ENCODE data around the gene DOCK3. TPM values are rescaled to one million over a fixed set of nuclear protein-coding genes. Genes with fewer than 3 reads are reported as not detected.
"Not testable (repeated sequence)": the region's sequence is repeated elsewhere in the genome, so short reads cannot be mapped to it uniquely, and the experiment has no call there.

DOCK3 gene
- polyA plus RNA-seq, 1 donor from 2014 or later = 15.6 TPM

DNA sequence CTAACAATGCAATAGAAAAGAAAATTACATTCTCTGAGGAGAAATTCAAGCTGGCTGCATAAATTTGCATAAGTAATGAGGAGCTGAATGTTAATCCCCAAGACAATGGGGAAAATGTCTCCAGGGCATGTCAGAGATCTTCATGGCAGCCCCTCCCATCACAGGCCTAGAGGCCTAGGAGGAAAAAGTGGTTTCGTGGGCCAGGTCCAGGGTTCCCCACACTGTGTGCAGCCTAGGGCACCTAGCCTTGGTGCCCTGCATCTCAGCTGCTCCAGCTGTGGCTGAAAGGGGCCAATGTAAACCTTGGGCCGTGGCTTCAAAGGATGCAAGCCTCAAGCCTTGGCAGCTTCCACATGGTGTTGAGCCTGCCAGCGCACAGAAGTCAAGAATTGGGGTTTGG lies 511.7 kb downstream of the DOCK3 start:
- not testable (repeated sequence) for H3K4me2 ChIP-seq (ENCODE audit: low read length); H3K79me2 ChIP-seq (replicated peaks; ENCODE audit: insufficient read depth, low read length); H3K4me3 ChIP-seq (ENCODE audit: low read length); H3K27ac ChIP-seq (ENCODE audit: low read length); H3K9me2 ChIP-seq (ENCODE audit: insufficient read depth, low read length); H3K36me3 ChIP-seq (ENCODE audit: insufficient read depth, low read length); H4K20me1 ChIP-seq (ENCODE audit: insufficient read depth); H2AFZ ChIP-seq (ENCODE audit: low read depth, low read length); H3K9me3 ChIP-seq (ENCODE audit: low read length); H3F3A ChIP-seq (ENCODE audit: insufficient read depth, low read length, poor library complexity, severe bottlenecking); H3K9ac ChIP-seq (ENCODE audit: low read length); H3K27me3 ChIP-seq (ENCODE audit: insufficient read depth, low read depth, low read length)

DNA sequence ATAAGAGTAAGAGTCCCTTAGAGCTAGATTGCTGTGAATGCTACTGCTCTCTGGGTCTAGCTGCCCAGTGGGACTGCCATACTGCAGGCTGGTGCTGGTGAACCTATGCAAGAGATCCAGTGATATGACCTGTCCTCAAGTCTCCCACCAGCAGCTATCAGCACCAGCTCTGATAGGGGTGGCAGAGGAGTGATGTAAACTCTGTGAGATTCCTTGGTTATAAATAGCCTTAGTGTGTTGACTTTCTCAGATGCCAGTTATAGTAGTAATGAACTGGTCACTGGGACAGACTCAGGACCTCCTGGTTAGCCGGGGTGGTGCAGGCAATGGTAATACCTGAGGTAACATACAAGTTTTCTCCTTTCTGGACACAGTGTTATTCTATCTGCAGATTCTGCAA lies 515.5 kb downstream of the DOCK3 start:
- H3K4me2 ChIP-seq (ENCODE audit: low read length) = no peak overlapping the region

DNA sequence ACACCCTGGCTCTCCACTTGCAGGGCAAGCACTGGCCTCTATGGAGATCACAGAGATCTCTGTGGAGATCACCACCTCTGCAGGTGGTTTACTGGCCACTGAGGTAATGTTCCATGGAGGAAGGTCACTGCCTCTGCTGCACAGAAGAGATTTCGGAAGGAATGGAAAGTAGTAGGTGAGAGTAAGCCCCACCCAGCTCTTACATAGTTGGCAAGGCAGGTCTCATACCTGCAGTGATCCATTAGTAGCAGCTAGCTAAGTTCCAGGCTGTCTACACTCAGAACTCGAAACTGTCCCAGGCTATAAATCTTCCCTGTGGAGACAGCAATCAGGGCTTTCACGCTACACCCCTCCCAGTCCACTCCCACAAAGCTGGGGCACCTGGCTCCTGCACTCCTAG lies 516.1 kb downstream of the DOCK3 start:
- Histone ChIP-seq H4K20me1 (ENCODE audit: insufficient read depth) (no peaks in the 10 kb centered on the region), H3K9me2 (ENCODE audit: insufficient read depth, low read length) (no peaks in the 10 kb centered on the region), H3K4me2 (ENCODE audit: low read length) (no peak overlapping the region), H3K27me3 (ENCODE audit: insufficient read depth, low read depth, low read length) (no peaks in the 10 kb centered on the region), H3K79me2 (replicated peaks; ENCODE audit: insufficient read depth, low read length) (no peaks in the 10 kb centered on the region), H3K4me3 (ENCODE audit: low read length) (no peak overlapping the region), H3K9me3 (ENCODE audit: low read length) (no peaks in the 10 kb centered on the region), H3K9ac (ENCODE audit: low read length) (no peak overlapping the region), H3K36me3 (ENCODE audit: insufficient read depth, low read length) (no peaks in the 10 kb centered on the region), H3K27ac (ENCODE audit: low read length) (no peak overlapping the region), H2AFZ (ENCODE audit: low read depth, low read length) (no peak overlapping the region), H3F3A (ENCODE audit: insufficient read depth, low read length, poor library complexity, severe bottlenecking) (no peaks in the 10 kb centered on the region)
- TF ChIP-seq MXI1 (conservative IDR thresholded peaks at IDR 0.05; ENCODE audit: poor library complexity, severe bottlenecking) = no peak
- TF ChIP-seq EZH2 (IDR thresholded peaks at IDR 0.05; ENCODE audit: borderline replicate concordance, insufficient read depth, low read length, poor library complexity, severe bottlenecking) = no peak
- TF ChIP-seq, protein P1, sequence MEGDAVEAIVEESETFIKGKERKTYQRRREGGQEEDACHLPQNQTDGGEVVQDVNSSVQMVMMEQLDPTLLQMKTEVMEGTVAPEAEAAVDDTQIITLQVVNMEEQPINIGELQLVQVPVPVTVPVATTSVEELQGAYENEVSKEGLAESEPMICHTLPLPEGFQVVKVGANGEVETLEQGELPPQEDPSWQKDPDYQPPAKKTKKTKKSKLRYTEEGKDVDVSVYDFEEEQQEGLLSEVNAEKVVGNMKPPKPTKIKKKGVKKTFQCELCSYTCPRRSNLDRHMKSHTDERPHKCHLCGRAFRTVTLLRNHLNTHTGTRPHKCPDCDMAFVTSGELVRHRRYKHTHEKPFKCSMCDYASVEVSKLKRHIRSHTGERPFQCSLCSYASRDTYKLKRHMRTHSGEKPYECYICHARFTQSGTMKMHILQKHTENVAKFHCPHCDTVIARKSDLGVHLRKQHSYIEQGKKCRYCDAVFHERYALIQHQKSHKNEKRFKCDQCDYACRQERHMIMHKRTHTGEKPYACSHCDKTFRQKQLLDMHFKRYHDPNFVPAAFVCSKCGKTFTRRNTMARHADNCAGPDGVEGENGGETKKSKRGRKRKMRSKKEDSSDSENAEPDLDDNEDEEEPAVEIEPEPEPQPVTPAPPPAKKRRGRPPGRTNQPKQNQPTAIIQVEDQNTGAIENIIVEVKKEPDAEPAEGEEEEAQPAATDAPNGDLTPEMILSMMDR (IDR thresholded peaks at IDR 0.05; ENCODE audit: poor library complexity, severe bottlenecking) = no peak
- TF ChIP-seq RAD21 (conservative IDR thresholded peaks at IDR 0.05) = no peak
- no peak for TF ChIP-seq POLR2AphosphoS5 (IDR thresholded peaks at IDR 0.05)
- TF ChIP-seq, protein P2, sequence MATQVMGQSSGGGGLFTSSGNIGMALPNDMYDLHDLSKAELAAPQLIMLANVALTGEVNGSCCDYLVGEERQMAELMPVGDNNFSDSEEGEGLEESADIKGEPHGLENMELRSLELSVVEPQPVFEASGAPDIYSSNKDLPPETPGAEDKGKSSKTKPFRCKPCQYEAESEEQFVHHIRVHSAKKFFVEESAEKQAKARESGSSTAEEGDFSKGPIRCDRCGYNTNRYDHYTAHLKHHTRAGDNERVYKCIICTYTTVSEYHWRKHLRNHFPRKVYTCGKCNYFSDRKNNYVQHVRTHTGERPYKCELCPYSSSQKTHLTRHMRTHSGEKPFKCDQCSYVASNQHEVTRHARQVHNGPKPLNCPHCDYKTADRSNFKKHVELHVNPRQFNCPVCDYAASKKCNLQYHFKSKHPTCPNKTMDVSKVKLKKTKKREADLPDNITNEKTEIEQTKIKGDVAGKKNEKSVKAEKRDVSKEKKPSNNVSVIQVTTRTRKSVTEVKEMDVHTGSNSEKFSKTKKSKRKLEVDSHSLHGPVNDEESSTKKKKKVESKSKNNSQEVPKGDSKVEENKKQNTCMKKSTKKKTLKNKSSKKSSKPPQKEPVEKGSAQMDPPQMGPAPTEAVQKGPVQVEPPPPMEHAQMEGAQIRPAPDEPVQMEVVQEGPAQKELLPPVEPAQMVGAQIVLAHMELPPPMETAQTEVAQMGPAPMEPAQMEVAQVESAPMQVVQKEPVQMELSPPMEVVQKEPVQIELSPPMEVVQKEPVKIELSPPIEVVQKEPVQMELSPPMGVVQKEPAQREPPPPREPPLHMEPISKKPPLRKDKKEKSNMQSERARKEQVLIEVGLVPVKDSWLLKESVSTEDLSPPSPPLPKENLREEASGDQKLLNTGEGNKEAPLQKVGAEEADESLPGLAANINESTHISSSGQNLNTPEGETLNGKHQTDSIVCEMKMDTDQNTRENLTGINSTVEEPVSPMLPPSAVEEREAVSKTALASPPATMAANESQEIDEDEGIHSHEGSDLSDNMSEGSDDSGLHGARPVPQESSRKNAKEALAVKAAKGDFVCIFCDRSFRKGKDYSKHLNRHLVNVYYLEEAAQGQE (IDR thresholded peaks at IDR 0.05; ENCODE audit: borderline replicate concordance) = no peak

More for the DNA sequence above, 515.5 kb downstream of the DOCK3 start:
- Histone ChIP-seq H3K79me2 (replicated peaks; ENCODE audit: insufficient read depth, low read length) (no peaks in the 10 kb centered on the region), H3K36me3 (ENCODE audit: insufficient read depth, low read length) (no peaks in the 10 kb centered on the region), H2AFZ (ENCODE audit: low read depth, low read length) (no peak overlapping the region), H3K27me3 (ENCODE audit: insufficient read depth, low read depth, low read length) (no peaks in the 10 kb centered on the region), H4K20me1 (ENCODE audit: insufficient read depth) (no peaks in the 10 kb centered on the region), H3K9ac (ENCODE audit: low read length) (no peak overlapping the region), H3K4me3 (ENCODE audit: low read length) (no peak overlapping the region), H3K9me3 (ENCODE audit: low read length) (no peaks in the 10 kb centered on the region), H3K27ac (ENCODE audit: low read length) (no peak overlapping the region), H3F3A (ENCODE audit: insufficient read depth, low read length, poor library complexity, severe bottlenecking) (no peaks in the 10 kb centered on the region), H3K9me2 (ENCODE audit: insufficient read depth, low read length) (no peaks in the 10 kb centered on the region)
- TF ChIP-seq MXI1 (conservative IDR thresholded peaks at IDR 0.05; ENCODE audit: poor library complexity, severe bottlenecking) (no peak), EP300 (conservative IDR thresholded peaks at IDR 0.05; ENCODE audit: poor library complexity, severe bottlenecking) (no peak), EZH2 (IDR thresholded peaks at IDR 0.05; ENCODE audit: borderline replicate concordance, insufficient read depth, low read length, poor library complexity, severe bottlenecking) (no peak), TAF1 (IDR thresholded peaks at IDR 0.05; ENCODE audit: low read depth) (no peak), SMC3 (conservative IDR thresholded peaks at IDR 0.05; ENCODE audit: poor library complexity) (no peak), POLR2AphosphoS5 (IDR thresholded peaks at IDR 0.05) (no peak), RAD21 (conservative IDR thresholded peaks at IDR 0.05) (no peak)
- TF ChIP-seq, protein P1 (IDR thresholded peaks at IDR 0.05; ENCODE audit: poor library complexity, severe bottlenecking) = no peak
- TF ChIP-seq, protein P2 (IDR thresholded peaks at IDR 0.05; ENCODE audit: borderline replicate concordance) = no peak

Data from neural cell (in vitro differentiated cells).